HG02885 (cell line): ENCODE measurements around the gene FCGR2B.
"Not testable (repeated sequence)": the region's sequence is repeated elsewhere in the genome, so short reads cannot be mapped to it uniquely, and the experiment has no call there.

Experiments used
- ATAC-seq: cut with Tn5 transposase; IDR thresholded peaks from one replicate; pipeline ENCODE4 v1.9.1; 2021; ENCODE audit warnings: mild to moderate bottlenecking; ENCODE audit not compliant: unreplicated experiment, poor library complexity

The FCGR2B gene

DNA sequence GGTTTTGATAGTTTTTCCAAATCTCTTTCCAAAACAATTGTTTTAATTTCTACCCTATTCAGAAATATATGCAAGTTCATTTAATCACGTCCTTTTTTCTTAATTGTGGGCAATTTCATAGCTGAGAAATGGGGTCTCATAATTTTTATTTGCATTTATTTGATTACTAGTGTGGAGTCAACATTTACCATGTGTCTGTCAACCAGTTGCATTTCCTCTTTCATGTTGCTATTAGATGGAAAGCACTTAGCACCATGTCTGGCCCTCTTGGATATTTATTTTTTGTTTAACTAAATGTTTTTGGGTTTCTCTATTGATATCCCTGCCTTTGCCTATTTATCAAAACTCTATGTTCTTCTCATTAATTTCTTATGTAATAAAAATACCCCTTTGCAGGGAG lies 18.1 kb upstream of the FCGR2B start:
- not testable (repeated sequence) for ATAC-seq

DNA sequence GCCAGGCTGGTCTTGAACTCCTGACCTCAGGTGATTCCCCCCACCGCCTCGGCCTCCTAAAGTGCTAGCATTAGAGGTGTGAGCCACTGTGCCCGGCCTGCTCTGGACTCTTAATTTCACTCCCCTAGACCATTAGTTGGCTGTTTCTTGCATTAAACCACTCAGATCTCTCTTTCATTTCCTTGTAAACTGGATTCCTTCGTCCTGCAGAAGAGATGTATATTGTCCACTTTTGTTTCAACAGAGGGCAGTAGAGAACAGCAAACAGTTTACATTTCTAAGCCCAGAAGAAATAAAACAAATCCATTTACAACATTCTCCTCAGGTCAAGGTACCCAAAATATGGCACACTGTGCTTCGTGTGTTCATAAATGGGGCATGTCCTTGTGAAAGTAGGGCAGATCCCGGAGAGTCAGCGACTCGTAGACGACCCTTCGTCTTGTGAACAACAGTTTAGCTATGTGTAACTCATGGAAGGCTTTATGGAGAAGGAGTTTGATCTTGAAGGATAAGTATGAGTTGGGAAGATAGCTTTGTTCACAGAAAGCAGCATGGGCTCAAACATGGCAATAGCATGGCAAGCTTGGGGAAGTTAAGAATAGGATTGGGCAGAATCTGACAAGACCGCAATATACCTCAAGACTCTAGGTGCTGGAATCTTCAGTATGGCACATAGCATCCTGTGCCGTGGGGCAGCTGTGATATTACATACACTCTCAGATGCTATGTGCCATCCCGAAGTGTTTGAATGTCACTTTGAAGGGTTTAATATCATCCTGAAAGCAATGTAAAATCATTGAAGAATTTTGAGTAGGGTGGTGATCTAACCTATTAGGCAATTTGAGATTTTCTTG lies 15.2 kb upstream of the FCGR2B start:
- ATAC-seq, result not testable (repeated sequence)

DNA sequence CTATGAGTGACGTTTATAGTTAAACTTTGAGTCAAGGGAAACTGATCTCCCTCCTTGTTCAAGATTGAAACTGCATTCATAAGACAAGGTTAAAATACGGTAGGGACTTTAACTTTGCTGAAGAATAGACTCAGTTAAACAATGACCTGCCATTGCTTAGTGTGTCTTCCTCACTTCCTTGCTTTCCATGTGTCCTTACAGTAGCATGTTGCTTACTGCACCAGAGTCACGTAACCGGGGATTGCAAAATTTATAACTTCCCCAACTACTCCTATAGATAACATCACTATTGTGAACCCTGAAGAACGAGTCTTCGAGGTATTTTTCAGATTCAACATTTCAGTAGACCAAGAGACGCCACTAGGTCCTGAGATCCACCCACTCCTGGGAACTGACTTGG lies 9.4 kb upstream of the FCGR2B start:
- ATAC-seq, result not testable (repeated sequence)

DNA sequence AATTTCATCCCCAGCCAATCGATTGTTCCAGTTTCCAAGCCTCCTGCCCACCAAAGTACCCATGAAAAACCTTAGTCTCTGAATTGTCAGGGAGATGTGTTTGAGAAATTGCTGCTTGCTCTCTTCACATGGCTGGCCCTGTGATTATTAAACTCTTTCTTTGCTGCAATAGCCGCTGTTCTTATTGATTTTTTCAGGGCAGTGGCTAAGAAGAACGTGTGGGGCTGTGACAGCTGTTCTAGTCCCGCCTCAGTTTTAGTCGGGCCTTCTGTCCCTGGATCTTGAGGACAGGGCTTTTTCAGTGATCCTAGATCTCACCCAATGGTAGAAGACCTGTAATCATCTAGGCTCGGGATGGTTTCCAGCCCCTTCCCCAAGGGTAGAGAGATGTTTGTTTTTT lies 9.0 kb upstream of the FCGR2B start:
- not testable (repeated sequence) for ATAC-seq

DNA sequence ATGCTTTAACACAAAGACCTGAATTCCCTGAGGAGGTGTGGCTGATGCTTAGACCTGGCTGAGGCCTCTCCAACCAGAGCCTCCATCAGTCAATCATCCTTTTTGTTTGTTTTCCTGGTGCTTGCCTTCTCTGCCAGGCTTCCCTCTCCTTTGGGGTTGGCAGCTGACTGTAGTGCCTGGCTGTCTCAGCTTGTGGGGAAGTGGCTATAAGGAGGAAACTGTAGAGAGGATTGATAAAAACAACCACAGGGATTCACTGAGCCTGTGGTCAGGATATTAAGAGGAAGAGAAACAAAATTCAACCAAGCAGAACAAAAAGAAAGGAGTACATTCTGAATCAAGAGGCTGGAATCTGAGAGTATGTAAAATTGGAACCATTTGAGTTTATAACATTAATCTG lies 4.4 kb upstream of the FCGR2B start:
- ATAC-seq, result not testable (repeated sequence)

DNA sequence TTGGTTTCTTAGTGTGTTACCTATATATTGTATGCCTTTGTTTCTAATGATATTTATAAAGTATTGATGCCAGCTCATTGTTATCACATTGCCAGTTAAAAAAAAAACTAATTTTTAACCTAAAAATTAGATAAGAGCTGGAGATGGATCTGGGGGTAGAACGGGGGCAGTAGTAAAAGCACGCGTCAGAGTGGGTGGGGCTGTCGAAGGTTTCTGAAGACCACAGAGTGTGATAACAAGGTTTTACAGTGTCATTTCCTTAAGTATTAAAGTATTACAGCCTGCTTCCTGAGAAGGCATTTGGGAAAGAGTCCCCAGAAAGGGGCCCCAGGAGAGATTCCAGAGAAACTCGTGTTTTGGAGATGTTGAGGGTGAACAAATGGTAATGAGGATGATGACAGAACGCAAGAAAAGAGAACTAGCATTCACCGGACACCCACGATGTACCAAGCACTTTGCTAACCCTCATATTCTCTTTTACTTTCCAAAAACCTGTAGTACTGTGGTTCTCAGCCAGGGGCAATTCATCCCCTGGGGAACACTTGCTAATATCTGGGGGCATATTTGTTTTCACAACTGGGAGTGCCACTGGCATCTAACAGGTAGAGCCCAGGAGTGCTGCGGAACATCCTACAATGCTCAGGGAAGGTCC lies 1.2 kb upstream of the FCGR2B start:
- ATAC-seq, result not testable (repeated sequence)

DNA sequence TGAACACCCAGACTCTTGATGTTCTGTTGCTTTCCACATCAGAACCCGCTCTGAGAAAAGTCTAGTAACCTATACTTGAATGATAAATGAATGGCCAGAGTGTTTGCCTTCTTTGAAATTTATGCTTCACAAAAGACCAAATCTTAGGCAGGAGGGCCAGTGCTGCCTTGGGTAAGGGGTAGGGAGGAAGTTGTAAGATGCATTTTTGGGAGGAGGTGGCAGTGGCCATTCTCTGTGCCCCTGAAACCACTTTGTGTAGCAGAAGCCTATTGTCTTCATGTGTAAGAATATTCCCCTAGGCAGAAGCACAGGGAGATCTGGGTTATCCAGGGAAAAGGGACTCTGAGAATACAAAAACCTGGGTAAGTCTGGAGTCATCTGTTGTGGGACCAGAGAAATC lies 626 bp downstream of the FCGR2B start:
- ATAC-seq, result not testable (repeated sequence)

DNA sequence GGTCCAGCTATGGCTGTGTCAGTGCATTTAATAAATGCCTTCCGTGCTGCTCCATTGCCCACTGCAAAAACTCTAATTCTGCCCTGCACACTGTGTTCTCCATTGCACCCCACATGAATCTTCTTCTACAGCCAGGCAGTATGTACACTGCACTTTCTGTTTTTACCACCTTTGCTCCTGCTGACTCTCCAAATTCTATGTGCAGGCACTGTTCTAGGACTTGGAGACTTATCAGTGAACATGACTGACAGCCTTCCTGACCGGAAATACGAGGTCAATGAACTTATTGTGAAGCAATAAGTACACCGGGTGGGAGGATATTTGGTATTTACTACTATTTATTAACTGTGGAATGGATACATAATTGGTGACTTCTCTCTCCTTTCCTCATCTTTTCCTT lies 1.7 kb downstream of the FCGR2B start:
- ATAC-seq, result not testable (repeated sequence)

DNA sequence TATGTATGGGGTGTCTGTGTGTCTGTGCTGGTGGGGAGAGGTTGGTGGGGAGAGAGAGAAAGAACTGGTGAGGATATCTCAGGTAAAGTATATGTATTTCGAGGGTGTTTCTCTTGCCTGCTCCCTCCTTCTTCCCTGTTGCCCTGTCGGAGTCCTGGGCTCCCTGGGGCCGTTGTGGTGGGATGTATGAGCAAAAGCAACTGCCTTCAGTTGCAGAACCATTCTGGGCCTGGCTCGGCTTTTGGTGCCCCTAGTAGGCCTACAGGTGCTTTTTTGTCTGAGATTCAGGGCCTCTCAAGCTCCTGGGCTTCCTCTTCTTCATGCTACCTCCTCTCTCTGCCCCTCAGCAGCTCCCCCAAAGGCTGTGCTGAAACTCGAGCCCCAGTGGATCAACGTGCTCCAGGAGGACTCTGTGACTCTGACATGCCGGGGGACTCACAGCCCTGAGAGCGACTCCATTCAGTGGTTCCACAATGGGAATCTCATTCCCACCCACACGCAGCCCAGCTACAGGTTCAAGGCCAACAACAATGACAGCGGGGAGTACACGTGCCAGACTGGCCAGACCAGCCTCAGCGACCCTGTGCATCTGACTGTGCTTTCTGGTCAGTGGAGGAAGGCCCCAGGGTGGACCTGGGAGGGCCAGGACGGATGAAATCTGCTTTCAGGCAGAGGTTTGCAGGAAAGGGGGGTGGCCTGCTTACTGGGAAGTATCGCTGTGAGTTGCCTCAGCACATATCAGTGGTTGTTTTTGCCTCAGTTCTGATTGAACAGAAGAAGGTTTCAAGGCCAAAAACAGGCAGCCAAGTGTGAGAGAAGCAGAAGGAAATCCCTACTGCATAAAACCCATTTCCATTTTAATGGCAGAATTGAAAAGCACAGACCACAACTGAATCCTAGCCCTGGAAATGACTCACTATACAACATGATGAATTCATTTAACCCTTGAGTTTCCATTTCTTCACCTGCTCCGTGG lies 8.4 kb downstream of the FCGR2B start:
- not testable (repeated sequence) for ATAC-seq

DNA sequence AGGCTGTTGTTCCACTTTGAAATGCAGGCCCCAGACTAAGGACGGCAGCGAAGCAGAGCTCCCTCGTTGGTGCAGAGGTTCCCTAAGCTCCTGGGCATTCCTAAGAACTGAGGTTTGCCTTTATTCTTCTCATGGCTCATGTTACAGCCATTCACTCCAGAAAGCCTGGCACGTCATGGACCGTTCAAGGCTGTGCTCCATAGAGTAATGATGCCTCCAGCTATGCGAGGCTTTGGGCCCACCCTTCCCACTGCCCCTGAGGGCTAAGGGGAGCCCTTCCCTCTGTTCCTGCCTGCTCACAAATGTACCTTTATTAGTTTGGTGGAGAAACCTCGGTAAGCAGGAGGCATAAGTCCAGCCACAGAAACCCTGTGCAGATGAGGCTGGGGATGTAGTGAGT lies 10.5 kb downstream of the FCGR2B start:
- not testable (repeated sequence) for ATAC-seq

DNA sequence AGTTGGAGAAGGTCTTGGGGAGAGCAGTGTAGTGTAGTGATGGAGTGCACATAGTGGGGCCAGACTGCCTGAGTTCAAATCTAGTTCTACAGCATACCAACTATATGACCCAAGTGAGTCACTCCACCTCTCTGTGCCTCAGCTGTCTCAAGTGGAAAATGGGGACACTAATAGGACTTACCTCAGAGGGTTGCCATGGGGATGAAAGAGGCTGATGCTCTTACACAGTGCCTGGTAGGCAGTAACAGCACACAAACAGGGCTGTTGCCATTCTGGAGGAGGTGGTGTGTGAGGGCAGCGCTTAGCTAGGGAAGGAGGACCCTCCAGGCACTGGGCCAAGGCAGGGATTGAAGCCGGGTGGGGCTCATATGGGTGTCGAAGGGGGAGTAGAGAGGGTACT lies 11.5 kb downstream of the FCGR2B start:
- not testable (repeated sequence) for ATAC-seq

DNA sequence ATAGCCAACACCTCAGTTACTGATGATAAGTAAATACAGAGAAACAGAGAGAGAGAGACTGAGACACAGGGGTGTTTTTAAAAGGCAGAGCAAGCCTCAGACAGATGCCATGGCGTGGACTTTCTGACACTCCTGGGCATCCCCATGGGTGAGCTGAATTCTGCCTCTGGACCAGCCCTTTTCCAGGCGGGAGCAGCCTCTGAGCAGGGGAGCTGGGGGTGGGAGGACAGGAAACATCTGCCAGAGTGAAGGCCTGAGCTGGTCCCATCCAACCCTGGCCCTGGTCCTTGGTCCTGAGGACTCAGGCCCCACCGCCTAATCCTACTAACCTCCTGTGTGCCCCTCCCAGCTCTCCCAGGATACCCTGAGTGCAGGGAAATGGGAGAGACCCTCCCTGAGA lies 12.0 kb downstream of the FCGR2B start:
- not testable (repeated sequence) for ATAC-seq

DNA sequence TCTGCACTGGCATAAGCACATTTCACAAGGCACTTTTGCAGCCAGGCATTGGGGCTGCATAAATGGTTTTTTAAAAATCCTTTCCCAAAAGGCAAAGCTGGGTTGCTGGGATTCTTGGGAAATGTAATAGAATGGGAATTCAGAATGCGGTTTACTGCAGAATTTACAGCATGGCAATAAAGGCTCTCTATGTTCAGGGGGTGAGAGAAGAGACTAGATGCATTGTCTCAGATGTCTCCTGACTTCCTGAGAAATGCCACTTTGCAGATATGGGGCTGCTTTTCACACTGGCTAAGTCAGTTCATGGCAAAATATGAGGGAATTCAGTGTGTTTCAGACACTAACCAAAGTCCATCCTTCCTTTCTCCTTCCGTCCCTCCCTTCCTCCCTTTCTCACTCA lies 13.5 kb downstream of the FCGR2B start:
- no peak for ATAC-seq

DNA sequence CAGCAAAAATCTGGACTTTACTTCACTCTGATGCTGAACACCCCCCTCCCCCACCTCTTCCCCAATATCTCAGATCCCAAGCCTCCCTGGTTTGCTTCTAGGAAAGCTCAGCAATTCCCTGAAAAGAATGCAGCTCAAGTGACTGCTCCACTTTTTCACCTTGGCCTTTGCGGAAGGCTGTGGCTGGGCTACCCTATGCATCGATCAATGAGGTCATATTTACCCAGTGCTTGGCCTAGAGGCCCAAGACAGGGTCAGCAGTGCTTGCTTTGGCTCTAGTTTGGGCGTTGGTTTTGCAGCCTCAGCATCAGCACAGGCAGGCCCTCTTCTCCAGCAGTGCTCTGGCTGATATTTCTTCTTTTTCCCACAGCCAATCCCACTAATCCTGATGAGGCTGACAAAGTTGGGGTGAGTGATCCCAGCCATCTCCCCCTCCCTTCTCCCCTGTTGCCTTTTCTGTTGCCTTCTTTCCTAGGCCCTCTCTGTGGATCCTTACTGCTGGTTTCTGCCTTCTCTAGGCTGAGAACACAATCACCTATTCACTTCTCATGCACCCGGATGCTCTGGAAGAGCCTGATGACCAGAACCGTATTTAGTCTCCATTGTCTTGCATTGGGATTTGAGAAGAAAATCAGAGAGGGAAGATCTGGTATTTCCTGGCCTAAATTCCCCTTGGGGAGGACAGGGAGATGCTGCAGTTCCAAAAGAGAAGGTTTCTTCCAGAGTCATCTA lies 14.2 kb downstream of the FCGR2B start:
- no peak for ATAC-seq

DNA sequence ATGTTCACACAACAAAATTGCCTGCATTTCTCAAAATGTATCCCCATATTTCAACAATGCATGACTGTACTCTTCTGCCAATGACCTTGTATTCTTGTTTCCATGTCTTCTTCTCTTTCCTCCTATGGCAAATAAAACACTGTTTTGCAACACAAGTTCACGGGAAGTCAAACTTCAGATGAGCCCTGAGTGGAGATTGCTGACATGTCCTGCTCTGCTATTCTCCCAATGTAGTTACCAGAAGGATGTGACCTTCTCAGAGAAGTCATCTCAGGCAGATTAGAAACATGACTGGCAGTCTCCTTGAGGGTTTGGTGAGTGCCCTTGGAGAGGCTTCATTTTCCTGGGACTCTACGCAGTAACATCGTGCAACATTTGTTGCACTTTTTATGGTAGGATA lies 15.6 kb downstream of the FCGR2B start:
- ATAC-seq, result no peak

DNA sequence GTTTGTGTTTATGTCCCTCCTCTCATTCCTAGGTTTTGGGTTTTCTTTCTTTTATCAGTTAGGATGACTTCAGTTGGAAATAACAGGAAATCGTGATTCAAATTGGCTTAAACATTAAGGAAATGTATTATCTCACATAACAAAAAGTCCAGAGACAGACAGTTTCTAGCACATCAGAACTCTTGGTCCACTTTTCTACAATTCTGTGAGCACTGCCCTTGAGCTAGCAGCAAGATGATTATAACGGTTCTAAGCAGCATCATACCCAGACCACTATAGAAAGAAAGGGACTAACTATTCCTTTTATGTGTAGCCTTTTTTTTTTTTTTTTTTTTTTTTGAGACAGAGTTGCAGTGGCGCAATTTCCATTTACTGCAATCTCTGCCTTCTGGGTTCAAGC lies 18.9 kb downstream of the FCGR2B start:
- no peak for ATAC-seq

DNA sequence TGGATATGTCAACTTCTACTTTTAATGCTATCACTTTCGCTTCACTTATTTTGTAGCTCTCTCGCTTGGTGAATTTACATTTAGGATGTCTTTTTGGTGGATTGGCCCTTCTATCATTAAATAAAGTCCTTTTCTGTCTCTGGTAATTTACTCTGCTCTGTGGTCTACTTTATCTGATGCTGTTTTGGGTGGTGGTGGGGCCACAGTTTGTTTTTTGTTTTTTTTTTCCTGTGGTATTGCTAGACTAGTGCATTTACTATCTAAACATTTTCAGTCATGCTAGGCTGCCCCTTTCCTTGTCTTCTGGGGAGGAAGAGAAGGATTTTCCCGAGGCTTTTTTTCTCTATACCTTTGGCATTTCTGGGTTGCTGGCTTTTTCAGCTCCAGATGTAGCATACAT lies 26.0 kb downstream of the FCGR2B start:
- no peak for ATAC-seq

DNA sequence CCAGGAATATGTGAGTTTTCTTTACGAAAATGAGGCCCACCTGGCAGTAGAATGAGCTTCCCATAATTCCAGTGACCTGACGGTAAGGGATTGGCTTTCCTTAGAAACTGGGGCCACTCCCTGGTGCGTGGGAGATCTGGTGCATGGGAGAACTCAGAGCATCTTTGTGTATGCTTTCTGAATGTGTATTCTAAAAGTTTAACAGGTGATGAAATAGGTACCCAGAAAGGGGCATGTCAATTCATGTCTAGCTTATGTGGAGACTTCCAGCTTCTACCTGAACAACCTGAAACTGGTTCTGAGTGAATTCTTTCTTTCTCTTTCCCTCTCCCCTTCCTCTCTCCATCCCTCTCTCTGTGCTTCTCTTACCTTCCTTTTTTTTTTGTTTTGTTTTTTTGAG lies 28.9 kb downstream of the FCGR2B start:
- no peak for ATAC-seq

DNA sequence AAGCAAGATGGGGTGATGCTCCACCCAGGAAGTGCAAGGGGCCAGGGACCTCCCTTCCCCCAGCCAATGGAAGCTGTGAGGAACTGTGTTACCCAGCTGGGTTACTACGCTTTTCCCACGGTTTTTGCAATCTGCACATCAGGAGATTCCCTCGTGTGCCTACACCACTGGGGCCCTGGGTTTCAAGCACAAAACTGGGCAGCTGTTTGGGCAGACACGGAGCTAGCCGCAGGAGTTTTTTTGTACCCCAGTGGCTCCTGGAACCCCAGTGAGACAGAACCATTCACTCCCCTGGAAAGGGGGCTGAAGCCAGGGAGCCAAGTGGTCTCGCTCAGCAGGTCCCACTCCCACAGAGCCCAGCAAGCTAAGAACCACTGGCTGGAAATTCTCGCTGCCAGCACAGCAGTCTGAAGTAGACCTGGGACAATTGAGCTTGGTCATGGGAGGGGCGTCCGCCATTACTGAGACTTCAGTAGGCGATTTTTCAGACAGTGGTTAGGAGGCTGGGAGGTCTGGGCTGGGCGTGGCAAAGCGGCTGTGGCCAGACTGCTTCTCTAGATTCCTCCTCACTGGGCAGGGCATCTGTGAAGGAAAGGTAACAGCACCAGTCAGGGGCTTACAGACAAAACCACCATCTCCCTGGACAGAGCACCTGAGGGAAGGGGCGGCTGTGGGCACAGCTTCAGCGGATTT lies 30.2 kb downstream of the FCGR2B start:
- not testable (repeated sequence) for ATAC-seq
